HL-60 (cell line): ENCODE data around the gene OR4D1.
A peak's percentile ranks its signal among the peaks of the same experiment; 100 is the strongest.

Experiments used
- DNase-seq, 2 experiments: peaks; one replicate each; pipeline ENCODE4 v3.0.0-alpha.2; 2010 to 2020; ENCODE audit warnings: low read depth in 1 of 2, low spot score in 1 of 2
- H3K27ac ChIP-seq: fragments of 250-450 bp; sonication (Bioruptor Pico); replicated peaks from 2 replicates; pipeline ENCODE4 v1.5.1; 2020; ENCODE audit warnings: mild to moderate bottlenecking, moderate library complexity
- H3K27me3 ChIP-seq: fragments of 250-450 bp; sonication (Bioruptor Pico); 2 replicates; pipeline ENCODE4 v1.5.1; 2021; ENCODE audit warnings: mild to moderate bottlenecking, moderate library complexity; ENCODE audit not compliant: insufficient read depth, poor library complexity, severe bottlenecking
- H3K4me3 ChIP-seq: replicated peaks from 2 replicates; pipeline ENCODE4 v1.5.1; 2011; ENCODE audit warnings: mild to moderate bottlenecking, control low read depth, low read length; ENCODE audit not compliant: insufficient read depth
- CTCF ChIP-seq: IDR thresholded peaks from one replicate; pipeline ENCODE4 v1.5.1; 2011; ENCODE audit warnings: low read length, control low read depth, inconsistent platforms; ENCODE audit not compliant: insufficient read depth
- GABPA ChIP-seq: IDR thresholded peaks from 2 replicates; pipeline ENCODE4 v1.6.1; 2012; ENCODE audit warnings: low read depth
- POLR2AphosphoS5 ChIP-seq: IDR thresholded peaks from 2 replicates; pipeline ENCODE4 v1.6.1; 2012; ENCODE audit warnings: low read depth
- SPI1 ChIP-seq: IDR thresholded peaks from 2 replicates; pipeline ENCODE4 v1.6.1; 2012; ENCODE audit warnings: low read depth, mild to moderate bottlenecking, borderline replicate concordance
- TF ChIP-seq, protein P1 (sequence below): IDR thresholded peaks from 2 replicates; pipeline ENCODE4 v1.6.1; 2012; ENCODE audit warnings: low read depth; ENCODE audit not compliant: insufficient replicate concordance

OR4D1 gene

GRCh38 chr17:58184308-58184985 lies 36.3 kb downstream of the OR4D1 start:
- Histone ChIP-seq H3K27ac (peak overlapping the region; percentile 61), H3K27me3 (no peaks in the 10 kb centered on the region), H3K4me3 (no peak overlapping the region)
- DNase-seq, result peak; percentile 35 to 88
- TF ChIP-seq CTCF (no peak), POLR2AphosphoS5 (no peak), GABPA (no peak), SPI1 (no peak)
- TF ChIP-seq, protein P1, sequence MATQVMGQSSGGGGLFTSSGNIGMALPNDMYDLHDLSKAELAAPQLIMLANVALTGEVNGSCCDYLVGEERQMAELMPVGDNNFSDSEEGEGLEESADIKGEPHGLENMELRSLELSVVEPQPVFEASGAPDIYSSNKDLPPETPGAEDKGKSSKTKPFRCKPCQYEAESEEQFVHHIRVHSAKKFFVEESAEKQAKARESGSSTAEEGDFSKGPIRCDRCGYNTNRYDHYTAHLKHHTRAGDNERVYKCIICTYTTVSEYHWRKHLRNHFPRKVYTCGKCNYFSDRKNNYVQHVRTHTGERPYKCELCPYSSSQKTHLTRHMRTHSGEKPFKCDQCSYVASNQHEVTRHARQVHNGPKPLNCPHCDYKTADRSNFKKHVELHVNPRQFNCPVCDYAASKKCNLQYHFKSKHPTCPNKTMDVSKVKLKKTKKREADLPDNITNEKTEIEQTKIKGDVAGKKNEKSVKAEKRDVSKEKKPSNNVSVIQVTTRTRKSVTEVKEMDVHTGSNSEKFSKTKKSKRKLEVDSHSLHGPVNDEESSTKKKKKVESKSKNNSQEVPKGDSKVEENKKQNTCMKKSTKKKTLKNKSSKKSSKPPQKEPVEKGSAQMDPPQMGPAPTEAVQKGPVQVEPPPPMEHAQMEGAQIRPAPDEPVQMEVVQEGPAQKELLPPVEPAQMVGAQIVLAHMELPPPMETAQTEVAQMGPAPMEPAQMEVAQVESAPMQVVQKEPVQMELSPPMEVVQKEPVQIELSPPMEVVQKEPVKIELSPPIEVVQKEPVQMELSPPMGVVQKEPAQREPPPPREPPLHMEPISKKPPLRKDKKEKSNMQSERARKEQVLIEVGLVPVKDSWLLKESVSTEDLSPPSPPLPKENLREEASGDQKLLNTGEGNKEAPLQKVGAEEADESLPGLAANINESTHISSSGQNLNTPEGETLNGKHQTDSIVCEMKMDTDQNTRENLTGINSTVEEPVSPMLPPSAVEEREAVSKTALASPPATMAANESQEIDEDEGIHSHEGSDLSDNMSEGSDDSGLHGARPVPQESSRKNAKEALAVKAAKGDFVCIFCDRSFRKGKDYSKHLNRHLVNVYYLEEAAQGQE, result no peak

DNA sequence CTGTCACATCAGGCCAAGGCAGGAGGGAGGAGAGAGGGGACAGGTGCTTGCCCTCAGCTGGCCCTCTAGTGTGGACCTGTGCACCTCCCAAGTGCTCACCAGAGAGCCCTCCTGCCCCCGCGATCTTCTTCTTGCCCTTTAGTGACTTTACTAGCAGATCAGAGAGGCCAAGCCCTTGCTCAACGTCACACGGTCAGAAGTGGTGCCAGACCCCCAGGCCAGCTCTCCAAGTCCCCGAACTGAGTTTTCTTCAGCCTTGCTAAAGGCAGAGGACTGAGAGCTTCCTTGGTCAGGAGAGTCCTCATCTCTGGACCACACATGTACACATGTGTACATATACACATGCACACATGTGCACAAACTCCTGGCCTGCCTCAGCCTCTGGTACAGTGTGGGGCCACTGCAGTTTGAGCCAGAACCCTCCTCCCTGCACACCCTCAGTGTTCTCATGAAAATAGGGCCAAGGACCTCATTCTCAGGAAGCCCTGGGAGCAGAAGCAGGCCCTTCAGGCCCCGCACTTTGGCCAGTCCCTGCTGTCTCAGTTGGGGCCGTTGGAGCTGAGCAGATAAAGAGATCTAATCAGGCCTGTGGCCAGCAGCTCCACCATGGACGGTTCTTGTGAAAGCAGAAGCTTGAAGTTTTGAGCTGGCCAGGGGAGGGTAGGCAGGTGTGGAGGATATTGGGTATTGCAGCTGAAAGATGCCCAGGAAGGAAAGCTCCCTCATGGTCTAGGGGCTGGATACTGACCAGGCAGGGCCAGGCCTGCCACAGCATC lies 37.0 kb downstream of the OR4D1 start:
- peak in 1 of 2 experiments; percentile 38 for DNase-seq
- H3K27me3 ChIP-seq, result no peaks in the 10 kb centered on the region

More for the DNA sequence above, 37.0 kb downstream of the OR4D1 start:
- TF ChIP-seq GABPA (no peak), CTCF (no peak), POLR2AphosphoS5 (no peak), SPI1 (no peak)
- TF ChIP-seq, protein P1, result no peak
- H3K27ac ChIP-seq, result peak overlapping the region; percentile 61
- no peak overlapping the region for H3K4me3 ChIP-seq
